ENCODE results near the gene SCART1. TPM values are rescaled to one million over a fixed set of nuclear protein-coding genes. Genes with fewer than 3 reads are reported as not detected.
"Not testable (repeated sequence)": the region's sequence is repeated elsewhere in the genome, so short reads cannot be mapped to it uniquely, and the experiment has no call there.

SCART1 gene
- total and polyA plus RNA-seq, 2 of the 4 experiments (the other 2 are of a cell fraction), result 0.54 to 2.1 TPM

DNA sequence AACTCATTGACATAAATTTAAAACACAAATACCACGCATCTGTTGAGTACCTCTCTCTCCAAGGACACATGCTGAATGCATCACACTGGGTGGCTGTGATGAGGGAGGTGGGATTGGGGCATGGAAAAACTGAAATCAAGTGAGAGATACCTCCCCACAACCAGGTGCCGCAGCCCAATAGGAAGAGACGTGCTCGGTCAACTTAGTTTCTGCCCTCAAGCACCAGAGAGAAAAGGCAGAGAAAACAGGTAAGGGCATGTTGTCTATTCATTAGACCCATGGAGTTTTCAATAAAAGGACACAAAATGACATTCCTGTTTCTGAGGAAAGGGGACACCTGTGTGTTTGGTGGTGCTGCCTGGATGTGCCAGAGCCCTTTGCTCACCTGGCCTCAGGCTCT lies 24.2 kb upstream of the SCART1 start:
- BruUV-seq (replicated peaks); H3K56ac ChIP-seq (ENCODE audit: extremely low read depth, insufficient read depth, low read length); ATAC-seq (ENCODE audit: low read depth); dilution Hi-C loops (cut with HindIII; ENCODE audit: low sequenced_read_pairs, unreplicated experiment); H2AK9ac ChIP-seq (replicated peaks; ENCODE audit: low read depth, low read length, poor library complexity); H3K79me1 ChIP-seq (ENCODE audit: low read depth in 1 of 2, low read length in 2 of 2); H3K36me3 ChIP-seq (ENCODE audit: control insufficient read depth, insufficient read depth, low read length); H4K8ac ChIP-seq (ENCODE audit: low read depth in 2 of 2, low read length in 2 of 2); H3K27me3 ChIP-seq (ENCODE audit: control insufficient read depth, insufficient read depth, low read length); H4K20me1 ChIP-seq (ENCODE audit: insufficient read depth, low read length); H3K23ac ChIP-seq (ENCODE audit: low read depth, low read length); H3K14ac ChIP-seq (replicated peaks; ENCODE audit: low read depth, low read length); H3K27ac ChIP-seq (ENCODE audit: insufficient read depth, low read length); CTCF ChIA-PET; H3K4me2 ChIP-seq (ENCODE audit: low read depth, low read length); H3K9me1 ChIP-seq (ENCODE audit: insufficient read depth, low read length); intact Hi-C loops (cut with micrococcal nuclease); H2BK120ac ChIP-seq (ENCODE audit: low read depth, low read length); H3K4me1 ChIP-seq (ENCODE audit: control insufficient read depth, insufficient read depth, low read length); H4K91ac ChIP-seq (ENCODE audit: insufficient read depth, low read depth, low read length); H2AK5ac ChIP-seq (ENCODE audit: low read depth, low read length); H2AFZ ChIP-seq (replicated peaks; ENCODE audit: low read length, poor library complexity); H3K9ac ChIP-seq (ENCODE audit: low read depth, low read length); DNase-seq; H2BK20ac ChIP-seq (ENCODE audit: low read depth, low read length); H3K18ac ChIP-seq (ENCODE audit: low read depth, low read length); H3K4me3 ChIP-seq (ENCODE audit: insufficient read depth, low read depth, low read length); H2BK15ac ChIP-seq (ENCODE audit: low read depth, low read length); POLR2A ChIA-PET (ENCODE audit: unreplicated experiment); H4K5ac ChIP-seq (ENCODE audit: low read depth, low read length); H3K9me3 ChIP-seq (ENCODE audit: control insufficient read depth, insufficient read depth, low read length); H2BK5ac ChIP-seq (ENCODE audit: low read depth, low read length, poor library complexity, severe bottlenecking); H3K4ac ChIP-seq (ENCODE audit: low read depth, low read length); in situ Hi-C loops (cut with MboI; ENCODE audit: low sequenced_read_pairs): not testable (repeated sequence)
- WGBS, 2 experiments (ENCODE audit: extremely low coverage in 2 of 2, insufficient read length in 1 of 2), result no CpG with 5 or more reads among the region's 4 CpGs

- POLR2A ChIA-PET (ENCODE audit: unreplicated experiment); H3K79me1 ChIP-seq (ENCODE audit: low read depth in 1 of 2, low read length in 2 of 2); H3K27ac ChIP-seq (ENCODE audit: insufficient read depth, low read length); H3K9me3 ChIP-seq (ENCODE audit: control insufficient read depth, insufficient read depth, low read length); H2BK15ac ChIP-seq (ENCODE audit: low read depth, low read length); H2AK9ac ChIP-seq (replicated peaks; ENCODE audit: low read depth, low read length, poor library complexity); ATAC-seq (ENCODE audit: low read depth); H2BK5ac ChIP-seq (ENCODE audit: low read depth, low read length, poor library complexity, severe bottlenecking); in situ Hi-C loops (cut with MboI; ENCODE audit: low sequenced_read_pairs); H2BK120ac ChIP-seq (ENCODE audit: low read depth, low read length); dilution Hi-C loops (cut with HindIII; ENCODE audit: low sequenced_read_pairs, unreplicated experiment); H2AK5ac ChIP-seq (ENCODE audit: low read depth, low read length); H4K8ac ChIP-seq (ENCODE audit: low read depth in 2 of 2, low read length in 2 of 2); H3K9ac ChIP-seq (ENCODE audit: low read depth, low read length); H3K4me2 ChIP-seq (ENCODE audit: low read depth, low read length); H2BK20ac ChIP-seq (ENCODE audit: low read depth, low read length); H3K4ac ChIP-seq (ENCODE audit: low read depth, low read length); H3K18ac ChIP-seq (ENCODE audit: low read depth, low read length); H3K4me3 ChIP-seq (ENCODE audit: insufficient read depth, low read depth, low read length); H3K56ac ChIP-seq (ENCODE audit: extremely low read depth, insufficient read depth, low read length); H4K5ac ChIP-seq (ENCODE audit: low read depth, low read length); H4K20me1 ChIP-seq (ENCODE audit: insufficient read depth, low read length); H3K23ac ChIP-seq (ENCODE audit: low read depth, low read length); intact Hi-C loops (cut with micrococcal nuclease); H3K36me3 ChIP-seq (ENCODE audit: control insufficient read depth, insufficient read depth, low read length); H4K91ac ChIP-seq (ENCODE audit: insufficient read depth, low read depth, low read length); H3K4me1 ChIP-seq (ENCODE audit: control insufficient read depth, insufficient read depth, low read length); BruUV-seq (replicated peaks); H3K27me3 ChIP-seq (ENCODE audit: control insufficient read depth, insufficient read depth, low read length); H3K9me1 ChIP-seq (ENCODE audit: insufficient read depth, low read length); DNase-seq; H3K14ac ChIP-seq (replicated peaks; ENCODE audit: low read depth, low read length); CTCF ChIA-PET; H2AFZ ChIP-seq (replicated peaks; ENCODE audit: low read length, poor library complexity): not testable (repeated sequence)
- WGBS, 2 experiments (ENCODE audit: extremely low coverage in 2 of 2, insufficient read length in 1 of 2), result no CpG with 5 or more reads among the region's 9 CpGs
Measured at GRCh38 chr10:133431888-133432613, 21.7 kb upstream of the SCART1 start.
